ENCODE results near the gene INTS14.

INTS14 gene

DNA sequence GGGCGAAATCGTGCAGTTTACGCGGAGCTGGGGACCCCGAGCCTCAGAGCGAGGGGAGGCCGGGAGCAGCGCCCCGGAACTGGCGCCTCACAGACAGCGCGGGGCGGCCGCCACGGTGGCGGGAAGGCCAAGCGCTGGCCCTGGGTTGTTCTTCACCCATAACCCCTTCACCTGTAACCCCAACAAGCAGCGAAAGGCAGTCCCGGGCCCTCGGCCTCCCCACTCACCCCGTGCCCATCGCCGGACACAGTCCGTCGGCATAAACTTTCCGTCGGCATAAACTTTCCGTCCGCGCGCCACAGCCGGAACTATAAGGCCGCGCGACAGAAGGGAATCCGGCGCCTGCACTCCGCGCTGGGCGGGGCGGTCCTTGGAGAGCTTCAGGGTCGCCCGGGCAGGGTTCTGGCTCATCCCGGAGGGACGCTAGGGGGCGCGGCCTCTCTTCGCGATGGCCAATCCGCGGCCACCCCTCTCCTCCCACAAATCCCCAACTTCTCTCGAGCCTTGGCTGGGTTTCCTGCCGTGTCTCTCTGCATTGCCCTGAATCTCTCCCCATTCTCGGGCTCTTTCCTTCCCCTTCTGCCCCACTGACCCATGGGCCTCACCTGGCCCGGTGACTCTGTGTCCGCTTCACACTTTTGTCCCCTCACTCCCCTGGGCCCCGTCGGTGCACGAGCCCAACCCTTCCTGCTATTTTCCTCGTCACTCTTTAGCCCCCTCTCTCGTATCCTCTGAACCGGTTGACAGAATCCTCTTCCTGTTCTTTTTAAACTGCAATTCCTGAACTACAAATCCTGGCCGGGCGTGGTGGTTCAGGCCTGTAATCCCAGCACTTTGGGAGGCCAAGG, at the start of gene INTS14:
INTS14 (minus strand) TSS at position 261 of the 848 bp plus-strand sequence. CDS start 3,751 bp downstream, outside the sequence.
- peak; percentile 97 for DNase-seq

DNA sequence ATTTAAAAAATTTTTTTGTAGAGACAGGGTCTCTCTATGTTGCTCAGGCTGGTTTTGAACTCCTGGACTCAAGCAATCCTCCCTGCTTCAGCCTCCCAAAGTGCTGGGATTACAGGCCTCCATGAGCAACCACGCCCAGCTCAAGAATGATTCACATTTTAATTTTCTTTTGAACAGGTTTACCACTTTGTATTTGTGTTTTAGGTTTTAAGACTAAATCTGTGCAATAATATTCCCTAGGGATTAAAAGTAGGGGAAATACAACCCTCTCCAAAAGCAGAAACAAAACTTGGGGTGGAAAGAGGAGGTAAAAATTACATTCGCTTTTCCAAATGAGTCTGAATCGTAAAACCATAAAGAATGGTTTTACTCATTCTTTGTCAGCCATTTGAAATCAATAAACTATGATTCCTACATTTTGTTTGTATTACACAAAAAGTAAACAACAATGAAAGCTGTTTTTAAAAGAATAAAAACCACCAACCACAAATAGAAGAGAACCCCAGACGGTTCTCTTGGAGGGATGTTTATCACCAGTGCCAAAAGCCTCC, 48.6 kb upstream of the INTS14 start:
- no peak for DNase-seq

DNA sequence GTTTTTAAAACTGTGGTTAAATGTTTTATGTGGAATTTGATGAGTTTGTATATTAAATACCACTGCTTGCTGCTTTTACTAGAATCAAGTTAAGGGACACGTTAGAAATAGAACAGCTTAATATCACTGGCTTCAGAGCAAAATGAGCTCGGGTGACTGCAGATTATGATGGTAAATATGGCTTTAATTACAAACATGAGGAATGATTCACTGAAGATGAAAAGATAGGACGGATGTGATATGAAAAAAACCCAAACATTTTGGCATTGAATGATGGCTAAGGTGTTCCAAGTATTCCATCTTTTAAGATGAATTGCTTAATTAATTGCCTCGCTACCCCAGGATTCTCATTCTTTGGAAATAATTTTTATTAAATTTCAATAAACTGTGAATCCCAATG, 44.5 kb upstream of the INTS14 start:
- DNase-seq, result no peak

DNA sequence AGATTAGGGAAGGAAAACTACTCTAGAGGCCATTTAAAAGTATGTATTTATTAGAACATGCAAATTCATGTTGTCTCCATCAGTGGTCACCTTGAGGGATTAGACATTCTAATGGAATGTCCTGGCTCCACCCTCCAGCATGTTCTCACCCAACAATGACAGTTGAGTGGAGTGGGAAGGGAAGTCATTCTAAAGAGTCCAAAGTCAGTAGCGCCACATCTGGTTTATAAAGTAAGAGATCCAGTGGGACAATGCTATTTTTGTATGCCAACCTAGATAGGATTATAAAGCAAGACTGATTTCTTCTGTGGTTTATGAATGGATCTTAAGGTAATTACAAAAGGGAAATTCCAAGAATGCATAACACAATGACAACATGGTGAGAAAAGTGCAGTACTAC, 44.1 kb upstream of the INTS14 start:
- no peak for DNase-seq

DNA sequence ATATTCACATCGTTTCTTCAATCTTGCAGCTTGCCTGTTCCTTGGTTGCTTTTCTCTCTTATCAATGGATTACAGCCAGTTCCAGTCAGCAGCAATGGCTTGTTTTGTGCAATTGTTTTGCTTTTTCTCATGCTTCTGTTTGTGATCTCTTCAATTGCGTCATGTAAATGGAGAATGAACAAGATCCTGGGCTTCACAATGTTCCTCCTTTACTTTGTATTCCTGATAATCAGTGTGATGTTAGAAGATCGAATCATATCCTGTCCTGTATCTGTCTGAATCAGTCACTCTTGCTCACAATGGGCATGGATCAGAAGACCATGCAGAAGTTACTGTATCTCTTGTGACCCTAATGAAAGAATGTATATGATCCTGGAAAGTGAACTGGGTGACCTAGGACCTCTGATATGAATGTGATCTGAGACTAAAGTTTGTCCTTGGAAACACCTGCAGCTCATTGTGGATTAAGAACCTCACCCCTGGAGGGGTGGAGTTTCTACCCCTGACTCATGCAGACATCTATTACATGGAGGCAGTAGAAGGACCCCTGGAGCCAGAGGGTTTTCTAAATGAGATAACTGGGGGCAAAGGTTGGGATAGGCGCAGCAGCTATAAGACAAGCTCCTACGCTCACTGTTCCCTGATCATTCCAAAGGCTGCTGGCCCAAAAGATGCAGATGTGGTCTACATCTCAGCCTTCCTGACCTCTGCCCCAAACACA, 43.0 kb upstream of the INTS14 start:
- DNase-seq, result no peak

DNA sequence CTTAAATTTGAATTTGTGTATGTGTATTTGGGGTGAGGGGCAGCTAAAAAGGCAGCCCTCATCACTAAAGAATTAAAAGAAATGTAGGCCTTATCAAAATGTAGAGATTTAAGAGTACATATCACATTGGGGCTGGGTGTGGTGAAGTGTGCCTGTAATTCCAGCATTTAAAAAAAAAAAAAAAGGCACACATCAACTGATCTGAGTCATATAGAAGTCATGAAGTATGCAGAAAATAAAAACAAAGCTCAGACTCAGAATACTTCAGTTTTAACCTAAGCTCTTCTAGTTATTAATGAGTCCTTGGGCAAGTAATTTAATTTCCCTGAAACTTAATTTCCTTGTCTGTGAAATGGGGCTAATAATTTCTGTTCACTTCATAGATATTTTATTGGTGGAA, 42.4 kb upstream of the INTS14 start:
- DNase-seq, result no peak

DNA sequence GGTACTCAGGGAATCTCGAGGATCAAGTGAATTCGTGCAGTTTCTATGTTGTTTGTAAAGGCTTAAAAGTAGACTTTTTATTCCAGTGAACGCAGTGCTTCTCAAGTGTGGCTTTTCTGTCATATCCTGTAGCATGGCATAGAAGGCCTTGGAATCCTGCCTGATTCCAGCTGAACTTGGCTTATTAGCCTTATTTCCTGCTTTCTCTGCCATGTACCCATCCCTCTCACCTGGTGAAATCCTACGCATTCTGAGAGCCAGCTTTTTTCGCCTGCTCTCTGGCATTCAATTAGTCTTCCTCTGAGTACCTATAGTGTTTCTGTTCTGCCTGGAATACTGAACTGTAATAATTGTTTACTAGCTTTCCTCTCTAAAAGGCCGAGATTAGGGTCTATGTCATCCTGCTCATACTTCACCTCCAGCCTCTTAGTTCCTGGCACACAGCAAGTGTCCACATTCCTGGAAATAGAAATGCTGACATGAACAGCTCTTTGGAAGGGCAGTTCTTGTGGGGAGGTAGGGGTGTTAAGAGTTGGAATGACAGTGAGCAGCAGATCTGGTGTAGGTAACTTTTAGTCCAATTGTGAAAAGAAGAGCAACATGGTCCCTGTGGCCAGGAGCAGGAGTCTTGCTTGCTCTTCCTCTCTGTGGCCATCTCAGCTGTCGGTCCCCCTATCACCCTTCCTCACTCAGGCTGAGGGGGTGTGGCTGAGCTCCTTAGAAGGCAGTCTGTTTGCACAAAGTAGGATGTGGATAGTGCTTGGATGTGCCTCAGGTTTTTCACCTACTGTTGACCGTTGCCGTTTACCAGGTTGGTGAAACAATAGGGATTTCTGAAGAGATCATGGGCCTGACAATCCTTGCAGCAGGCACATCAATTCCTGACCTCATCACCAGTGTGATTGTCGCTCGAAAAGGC, 41.2 kb upstream of the INTS14 start:
- DNase-seq, result no peak

DNA sequence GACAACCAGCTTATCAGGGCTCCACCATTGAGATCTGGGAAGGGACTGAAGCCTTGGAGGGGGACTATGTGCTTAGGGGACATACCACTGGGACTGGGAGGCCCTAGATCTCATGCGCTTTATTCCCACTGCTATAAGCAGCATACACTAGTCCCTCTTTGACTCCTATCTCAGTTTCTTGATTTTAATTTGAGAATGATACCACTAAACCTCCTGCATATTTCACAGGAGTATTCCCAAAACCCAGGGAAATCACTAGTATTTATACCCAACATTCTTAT, 40.1 kb upstream of the INTS14 start:
- no peak for DNase-seq

DNA sequence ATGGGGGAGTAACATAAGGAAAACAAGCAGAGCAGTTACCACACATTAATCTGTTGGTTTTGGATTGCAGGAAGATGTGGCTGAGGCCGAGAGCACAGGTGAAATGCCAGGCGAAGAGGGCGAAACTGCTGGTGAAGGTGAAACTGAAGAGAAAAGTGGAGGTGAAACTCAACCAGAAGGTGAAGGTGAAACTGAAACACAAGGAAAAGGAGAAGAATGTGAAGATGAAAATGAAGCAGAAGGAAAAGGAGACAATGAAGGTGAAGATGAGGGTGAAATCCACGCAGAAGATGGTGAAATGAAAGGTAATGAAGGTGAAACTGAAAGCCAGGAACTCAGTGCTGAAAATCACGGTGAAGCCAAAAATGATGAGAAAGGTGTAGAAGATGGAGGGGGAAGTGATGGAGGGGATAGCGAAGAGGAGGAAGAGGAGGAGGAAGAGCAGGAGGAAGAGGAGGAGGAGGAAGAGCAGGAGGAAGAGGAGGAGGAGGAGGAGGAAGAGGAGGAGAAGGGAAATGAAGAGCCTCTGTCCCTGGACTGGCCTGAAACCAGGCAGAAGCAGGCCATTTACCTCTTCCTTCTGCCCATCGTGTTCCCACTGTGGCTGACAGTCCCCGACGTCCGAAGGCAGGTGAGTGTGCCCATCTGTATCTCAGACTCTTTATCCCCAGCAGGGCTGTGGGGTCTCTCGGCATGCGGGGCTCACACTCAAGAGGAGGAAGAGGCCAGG, 39.5 kb upstream of the INTS14 start:
- DNase-seq, result no peak

DNA sequence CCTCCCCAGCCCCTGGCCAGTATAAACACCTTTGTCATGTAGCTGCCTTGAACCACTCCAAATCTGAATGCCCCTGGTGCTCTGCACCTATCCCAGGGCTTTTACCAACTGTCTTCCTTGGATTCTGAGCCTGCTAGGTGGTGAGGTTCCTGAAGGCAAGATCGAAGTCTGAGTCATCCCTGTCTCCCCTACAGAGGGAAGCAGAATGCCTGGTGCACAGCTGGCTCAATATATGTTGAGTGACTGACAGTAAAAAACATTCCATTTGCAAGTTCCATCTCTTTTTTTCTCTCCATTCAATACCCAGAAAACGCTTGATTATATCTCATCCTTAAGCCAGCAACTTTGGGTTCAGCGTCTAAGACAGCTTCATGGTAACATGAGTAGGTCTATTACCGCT, 35.6 kb upstream of the INTS14 start:
- DNase-seq, result no peak

DNA sequence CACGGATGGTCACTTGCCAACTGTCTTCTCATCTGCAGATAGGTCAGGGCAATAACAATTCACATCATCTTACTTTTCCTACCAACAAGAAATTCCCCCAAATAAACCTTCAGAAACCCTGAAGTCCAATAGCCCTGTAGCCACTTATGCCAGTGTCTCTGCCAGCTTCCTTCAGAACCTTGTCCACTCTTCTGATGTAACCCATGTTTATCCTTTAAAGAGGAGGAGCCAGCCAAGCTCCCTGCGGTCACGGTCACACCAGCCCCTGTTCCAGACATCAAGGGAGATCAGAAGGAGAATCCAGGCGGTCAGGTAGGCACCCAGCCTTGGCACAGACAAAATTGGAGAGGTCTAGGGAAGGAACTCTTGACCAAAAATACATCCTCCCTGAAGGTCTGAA, 34.5 kb upstream of the INTS14 start:
- no peak for DNase-seq

DNA sequence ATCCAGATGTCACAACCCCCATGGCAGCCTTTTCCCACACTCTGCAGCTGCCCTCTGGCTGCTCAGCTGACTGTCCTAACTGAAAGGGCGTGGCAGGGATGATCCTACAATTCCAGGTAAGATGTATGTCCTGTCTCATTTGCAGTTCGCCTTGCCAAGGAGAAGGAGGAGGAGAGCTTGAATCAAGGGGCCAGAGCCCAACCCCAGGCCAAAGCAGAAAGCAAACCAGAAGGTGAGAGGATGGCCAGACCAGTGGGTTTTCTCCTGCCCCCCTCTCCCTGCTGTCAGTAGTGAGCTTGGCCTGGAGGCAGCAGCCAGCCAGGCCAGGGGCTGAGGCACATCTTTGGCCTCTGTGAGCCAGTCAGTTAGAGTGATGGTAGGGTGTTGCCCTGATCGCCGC, 33.4 kb upstream of the INTS14 start:
- DNase-seq, result no peak

DNA sequence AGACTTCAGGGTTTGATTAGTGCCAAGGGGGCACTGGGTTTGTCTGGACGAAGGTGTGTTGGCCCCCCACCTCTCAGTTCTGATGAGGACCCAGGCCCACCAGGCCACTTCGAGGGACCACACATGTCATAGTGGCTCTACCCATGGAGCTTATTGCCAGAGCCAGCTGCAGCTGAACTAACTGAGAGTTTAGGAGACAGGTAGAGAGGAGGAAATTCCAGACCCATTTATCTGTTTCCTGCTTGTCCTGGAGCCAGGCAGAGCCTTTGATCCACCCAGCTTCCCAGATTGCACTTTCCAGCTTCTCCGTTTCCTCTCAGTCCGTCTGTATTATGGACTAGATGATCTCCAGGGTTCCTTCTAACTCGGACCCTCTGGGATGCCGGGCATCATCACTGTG, 31.7 kb upstream of the INTS14 start:
- DNase-seq, result no peak

DNA sequence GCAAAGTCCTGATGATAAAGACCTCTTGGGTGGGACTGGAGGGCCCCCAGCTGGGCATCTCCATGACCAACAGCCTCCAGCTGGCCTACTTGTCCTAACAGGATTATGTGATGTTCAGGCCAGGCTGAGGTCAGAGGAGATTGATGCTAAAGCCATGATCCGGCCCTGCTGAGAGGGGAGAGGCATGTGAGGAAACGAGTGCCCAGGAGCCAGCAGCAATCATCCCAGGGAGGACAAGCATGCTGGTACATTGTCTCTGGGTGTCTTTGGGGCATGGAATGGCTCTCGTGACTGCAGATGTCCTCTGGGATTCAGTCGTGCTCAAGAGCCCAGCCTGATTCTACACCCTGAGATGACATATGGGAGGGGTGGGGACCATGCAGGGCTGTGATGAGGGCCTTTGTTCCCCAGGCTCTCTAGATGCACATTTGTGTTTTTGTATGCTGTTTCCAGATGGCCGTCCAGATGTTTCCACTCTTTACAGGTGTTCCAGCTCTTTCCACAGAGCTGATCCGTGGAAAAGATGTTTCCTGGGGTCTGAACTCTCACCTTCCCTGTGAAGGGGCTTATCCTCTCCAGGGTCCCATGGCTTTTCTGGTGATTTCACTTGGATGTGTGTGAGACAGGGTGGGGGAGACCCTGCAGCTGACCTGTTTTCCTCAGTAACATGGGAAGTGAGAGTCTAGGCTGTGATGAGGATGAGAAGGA, 31.0 kb upstream of the INTS14 start:
- DNase-seq, result no peak

DNA sequence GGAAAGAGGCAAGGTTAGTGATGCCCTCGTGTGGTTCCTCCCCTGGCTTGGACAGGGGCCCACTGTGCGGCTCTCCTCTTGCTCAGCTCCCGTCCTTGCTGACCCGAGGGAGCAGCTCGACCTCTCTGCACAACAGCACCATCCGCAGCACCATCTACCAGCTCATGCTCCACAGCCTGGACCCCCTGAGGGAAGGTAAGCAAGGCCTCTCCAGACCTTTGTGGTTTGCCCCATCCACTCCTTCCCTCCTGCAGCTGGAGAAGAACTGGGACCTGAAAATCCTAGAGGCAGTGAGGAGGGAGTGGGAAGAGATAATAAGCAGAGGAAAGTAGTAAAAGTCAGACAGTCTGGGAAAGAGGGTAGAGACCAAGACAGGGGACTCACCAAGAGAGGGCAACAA, 28.6 kb upstream of the INTS14 start:
- DNase-seq, result no peak

DNA sequence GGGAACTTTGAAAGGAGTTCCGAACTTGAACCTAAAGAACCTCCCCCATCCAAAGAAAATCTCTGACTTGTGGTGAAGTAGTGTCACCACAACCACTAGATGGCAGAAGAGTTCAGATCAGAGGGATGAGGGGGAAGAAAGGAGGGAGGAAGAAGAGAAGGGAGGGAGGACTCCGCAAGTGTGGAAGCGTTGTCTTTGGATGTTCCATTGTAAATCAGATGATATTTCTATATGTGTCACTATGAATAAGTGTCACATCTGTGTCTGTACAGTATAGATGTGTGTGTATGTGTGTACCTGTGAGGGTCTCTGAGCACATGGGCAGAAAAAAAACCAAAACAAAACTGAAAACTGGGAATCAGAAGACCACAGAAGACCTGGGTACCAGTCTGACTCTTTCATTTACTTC, 27.8 kb upstream of the INTS14 start:
- peak; percentile 78 for DNase-seq

DNA sequence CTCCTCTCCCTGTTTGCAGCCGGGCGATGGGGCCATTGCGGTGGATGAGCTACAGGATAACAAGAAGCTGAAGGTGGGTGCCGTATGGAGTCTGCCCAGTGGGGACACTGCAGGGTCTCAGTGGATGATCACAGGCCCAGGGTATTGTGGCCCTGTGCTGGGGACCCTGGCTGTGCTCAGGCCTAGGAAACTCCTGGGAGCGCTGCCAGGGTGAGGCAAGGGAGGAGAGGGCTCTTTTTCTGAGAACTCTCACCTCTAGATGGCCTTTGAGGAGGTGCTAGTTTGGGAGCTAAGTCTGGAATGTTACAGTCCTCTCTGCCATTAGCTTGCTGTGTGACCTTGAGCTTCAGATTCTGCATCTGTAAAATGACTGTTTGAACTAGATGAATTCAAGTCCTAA, 27.2 kb upstream of the INTS14 start:
- no peak for DNase-seq

DNA sequence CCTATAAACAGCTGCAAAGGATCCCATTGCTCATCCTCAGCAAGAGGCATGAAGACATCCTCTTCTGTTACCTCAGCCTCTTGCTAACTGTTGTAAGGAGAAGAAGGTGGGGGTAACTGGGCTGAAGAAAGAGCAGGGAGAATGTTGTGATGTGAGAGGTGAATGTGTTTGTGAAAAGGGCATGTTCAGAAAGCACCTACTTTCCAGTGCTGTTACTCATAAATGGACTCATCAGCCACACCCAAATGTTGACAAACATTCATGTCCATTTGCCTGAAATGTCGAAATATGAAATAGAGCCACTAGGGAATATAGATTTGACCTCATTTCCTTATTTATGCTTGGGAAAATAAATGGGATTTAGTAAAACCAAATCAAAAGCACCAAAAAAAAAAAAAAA, 23.4 kb upstream of the INTS14 start:
- DNase-seq, result no peak

DNA sequence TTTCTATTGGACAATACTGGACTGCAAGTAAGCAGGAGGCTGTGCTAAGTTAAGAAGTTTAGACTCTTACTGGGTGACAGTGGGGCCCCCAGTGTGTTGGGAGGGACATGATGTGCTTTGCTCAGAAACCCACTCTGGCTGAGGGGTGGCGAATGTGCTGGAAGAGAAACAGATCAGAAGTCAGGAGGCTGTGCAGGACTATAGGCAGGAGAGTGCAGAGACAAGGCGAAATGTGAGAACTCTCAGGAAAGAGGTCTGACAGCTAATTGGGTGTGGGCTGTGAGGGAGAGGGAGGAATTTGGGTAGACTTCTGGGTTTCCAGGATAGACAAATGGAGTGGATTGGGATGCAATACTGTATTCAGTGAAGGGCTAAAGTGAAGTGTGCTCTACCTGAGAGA, 22.8 kb upstream of the INTS14 start:
- no peak for DNase-seq

DNA sequence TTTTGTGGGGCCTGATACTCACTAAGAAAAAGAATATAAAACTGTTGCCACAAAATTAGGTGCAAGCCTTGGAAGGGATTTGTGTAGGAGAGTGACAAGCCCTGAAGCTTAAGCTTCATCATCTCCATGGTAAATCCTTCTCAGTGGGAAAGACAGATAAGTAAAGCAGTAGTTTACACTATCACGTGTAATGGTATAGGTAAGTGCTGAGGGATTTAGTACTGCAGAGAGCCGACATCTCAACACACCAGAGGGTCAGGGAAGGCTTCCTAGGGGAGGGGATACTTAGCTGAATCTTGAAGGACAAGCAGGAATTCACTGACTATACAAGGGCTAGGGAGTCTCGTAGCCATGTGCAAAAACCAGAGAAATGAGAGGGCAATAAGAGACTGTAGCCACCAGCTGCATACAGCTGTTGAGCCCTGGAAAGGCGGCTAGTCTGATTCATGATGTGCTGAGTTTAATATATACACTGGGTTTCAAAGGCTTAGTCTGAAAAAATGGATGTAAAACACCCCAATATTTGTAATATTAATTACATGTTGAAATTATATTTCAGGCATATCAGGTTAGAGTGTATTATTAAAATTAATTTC, 21.9 kb upstream of the INTS14 start:
- no peak for DNase-seq

DNA sequence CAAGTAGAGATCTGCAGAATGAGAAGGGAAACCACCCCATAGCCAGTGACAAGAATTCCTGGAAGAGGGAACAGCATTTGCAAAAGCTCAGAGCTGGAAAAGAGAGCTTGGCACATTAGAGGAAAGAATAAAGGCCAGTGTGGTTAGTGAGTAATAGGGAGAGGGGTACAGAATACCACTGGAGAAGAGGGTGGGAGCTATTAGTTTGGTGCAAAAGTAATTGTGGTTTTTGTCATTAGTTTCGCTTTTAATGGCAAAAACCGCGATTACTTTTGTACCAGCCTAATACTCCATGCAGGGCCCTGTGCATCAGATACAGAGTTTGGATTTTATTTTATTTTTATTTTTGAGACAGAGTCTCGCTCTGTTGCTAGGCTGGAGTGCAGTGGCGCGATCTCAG, 20.6 kb upstream of the INTS14 start:
- peak; percentile 45 for DNase-seq

DNA sequence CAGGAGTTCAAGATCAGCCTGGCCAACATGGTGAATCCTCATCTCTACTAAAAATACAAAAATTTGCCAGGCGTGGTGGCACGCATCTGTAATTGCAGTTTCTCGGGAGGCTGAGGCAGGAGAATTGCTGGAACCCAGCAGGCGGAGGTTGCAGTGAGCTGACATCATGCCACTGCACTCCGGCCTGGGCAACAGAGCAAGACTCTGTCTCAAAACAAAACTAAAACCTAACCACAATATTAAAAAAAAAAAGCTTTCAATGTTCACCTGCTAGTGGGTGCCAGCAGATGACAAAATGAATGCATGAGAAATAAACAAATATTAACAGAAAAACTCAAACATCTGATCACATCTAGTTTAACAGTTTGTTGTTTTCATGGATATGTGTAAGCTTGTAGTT, 19.8 kb upstream of the INTS14 start:
- DNase-seq, result peak; percentile 64

Data from activated CD4-positive, alpha-beta T cell treated with anti-CD3 and anti-CD28 coated beads, Interleukin-2, amount 50 U/mL, for 16 hours (primary cell).